ENCODE measurements around the gene TJP1. TPM values are rescaled to one million over a fixed set of nuclear protein-coding genes. Genes with fewer than 3 reads are reported as not detected.
"Not testable (repeated sequence)": the region's sequence is repeated elsewhere in the genome, so short reads cannot be mapped to it uniquely, and the experiment has no call there.

TJP1 gene
- total RNA-seq, 4 donors from 2014 or later, result 33.2 to 47.2 (median 42.9) TPM

DNA sequence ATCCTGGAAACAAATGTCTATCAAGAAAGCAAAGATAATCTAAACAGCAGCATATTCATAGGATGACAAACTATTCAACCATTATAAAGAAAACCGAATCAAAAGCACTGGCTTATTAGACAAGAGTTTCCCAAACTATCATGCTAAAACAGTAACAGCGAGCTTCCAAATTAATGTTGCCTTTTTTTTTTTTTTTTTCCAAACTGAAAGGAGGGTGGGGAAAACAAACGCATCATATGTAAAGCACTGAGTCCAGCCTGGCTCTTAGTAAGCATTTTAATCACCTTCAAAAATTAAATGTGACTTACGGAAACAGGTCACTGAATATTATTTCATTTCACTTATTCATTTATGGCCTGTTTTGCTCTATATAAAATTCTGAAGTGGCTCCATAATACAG is 2.3 kb downstream of the TJP1 start:
- H3K4me1 ChIP-seq, result peaks cover 27 to 36% of the 10 kb centered on the region in 2 donors
- H3K4me3 ChIP-seq, result peak overlapping the region; percentile 64 to 95 (median 84)
- no peaks in the 10 kb centered on the region for H3K9me3 ChIP-seq
- TF ChIP-seq, protein P1, sequence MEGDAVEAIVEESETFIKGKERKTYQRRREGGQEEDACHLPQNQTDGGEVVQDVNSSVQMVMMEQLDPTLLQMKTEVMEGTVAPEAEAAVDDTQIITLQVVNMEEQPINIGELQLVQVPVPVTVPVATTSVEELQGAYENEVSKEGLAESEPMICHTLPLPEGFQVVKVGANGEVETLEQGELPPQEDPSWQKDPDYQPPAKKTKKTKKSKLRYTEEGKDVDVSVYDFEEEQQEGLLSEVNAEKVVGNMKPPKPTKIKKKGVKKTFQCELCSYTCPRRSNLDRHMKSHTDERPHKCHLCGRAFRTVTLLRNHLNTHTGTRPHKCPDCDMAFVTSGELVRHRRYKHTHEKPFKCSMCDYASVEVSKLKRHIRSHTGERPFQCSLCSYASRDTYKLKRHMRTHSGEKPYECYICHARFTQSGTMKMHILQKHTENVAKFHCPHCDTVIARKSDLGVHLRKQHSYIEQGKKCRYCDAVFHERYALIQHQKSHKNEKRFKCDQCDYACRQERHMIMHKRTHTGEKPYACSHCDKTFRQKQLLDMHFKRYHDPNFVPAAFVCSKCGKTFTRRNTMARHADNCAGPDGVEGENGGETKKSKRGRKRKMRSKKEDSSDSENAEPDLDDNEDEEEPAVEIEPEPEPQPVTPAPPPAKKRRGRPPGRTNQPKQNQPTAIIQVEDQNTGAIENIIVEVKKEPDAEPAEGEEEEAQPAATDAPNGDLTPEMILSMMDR (IDR thresholded peaks at IDR 0.05 in 4 of 5, conservative IDR thresholded peaks at IDR 0.05 in 1 of 5), result no peak
- TF ChIP-seq POLR2A (IDR thresholded peaks at IDR 0.05), result no peak
- DNase-seq (no peak), ATAC-seq (no peak)
- intact Hi-C loops (cut with DNase I; ENCODE audit: low total_unique reads) (loop anchor here (5.0 to 10.0 kb wide), 3 partner anchors 55 to 1507 kb away; partner anchors contain the start of gene KLF13), in situ Hi-C loops (cut with MboI; ENCODE audit: low sequenced_read_pairs in 4 of 4) (no loop called here)
- peak overlapping the region; percentile 96 to 100 (median 98) for H3K27ac ChIP-seq
- H3K27me3 ChIP-seq, result no peaks in the 10 kb centered on the region
- no peaks in the 10 kb centered on the region for H3K36me3 ChIP-seq

DNA sequence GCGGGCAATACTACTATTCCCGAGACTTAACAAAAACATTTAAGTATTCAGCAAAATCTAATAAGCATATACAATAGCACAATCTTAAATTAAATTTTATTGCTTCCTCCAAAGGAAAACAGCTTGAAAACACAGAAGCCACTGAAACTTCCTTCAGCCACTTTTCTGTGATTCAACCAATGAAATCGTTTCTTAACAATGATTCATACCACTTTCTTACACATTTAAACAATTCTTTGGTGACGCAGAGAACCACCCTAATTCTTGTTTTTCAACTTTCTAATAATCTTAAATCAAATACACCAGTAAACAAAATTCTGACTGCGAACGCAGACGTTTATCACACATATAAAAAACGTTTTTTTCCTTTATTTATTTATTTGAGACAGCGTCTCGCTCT is 4.1 kb downstream of the TJP1 start:
- DNase-seq (no peak), ATAC-seq (no peak)
- Histone ChIP-seq H3K4me1 (peaks cover 39 to 50% of the 10 kb centered on the region in 2 donors), H3K36me3 (no peaks in the 10 kb centered on the region), H3K4me3 (peak overlapping the region in 1 of 4 donors; percentile 85), H3K9me3 (no peaks in the 10 kb centered on the region), H3K27me3 (no peaks in the 10 kb centered on the region), H3K27ac (peak overlapping the region in 3 of 4 donors; percentile 96 to 99 (median 97))
- no peak for TF ChIP-seq POLR2A (IDR thresholded peaks at IDR 0.05)
- TF ChIP-seq, protein P1 (IDR thresholded peaks at IDR 0.05 in 4 of 5, conservative IDR thresholded peaks at IDR 0.05 in 1 of 5), result no peak
- intact Hi-C loops (cut with DNase I; ENCODE audit: low total_unique reads), result no loop called here
- in situ Hi-C loops (cut with MboI; ENCODE audit: low sequenced_read_pairs in 4 of 4), result no loop called here

DNA sequence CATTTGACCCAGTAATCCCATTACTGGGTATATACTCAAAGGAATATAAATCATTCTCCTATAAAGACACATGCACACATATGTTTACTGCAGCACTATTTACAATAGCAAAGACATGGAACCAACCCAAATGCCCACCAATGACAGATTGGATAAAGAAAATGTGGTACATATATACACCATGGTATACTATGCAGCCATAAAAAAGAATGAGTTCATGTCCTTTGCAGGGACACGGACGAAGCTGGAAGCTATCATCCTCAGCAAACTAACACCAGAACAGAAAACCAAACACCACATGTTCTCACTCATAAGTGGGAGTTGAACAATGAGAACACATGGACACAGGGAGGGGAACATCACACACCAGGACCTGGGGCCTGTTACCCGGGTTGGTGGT is 4.8 kb downstream of the TJP1 start:
- Histone ChIP-seq H3K4me3 (peak overlapping the region in 1 of 4 donors; percentile 3), H3K27ac (peak overlapping the region in 2 of 4 donors; percentile 6 to 97), H3K4me1 (peaks cover 46 to 54% of the 10 kb centered on the region in 2 donors)
- in situ Hi-C loops (cut with MboI; ENCODE audit: low sequenced_read_pairs in 4 of 4); intact Hi-C loops (cut with DNase I; ENCODE audit: low total_unique reads); ATAC-seq; H3K9me3 ChIP-seq; DNase-seq; H3K36me3 ChIP-seq; H3K27me3 ChIP-seq: not testable (repeated sequence)

DNA sequence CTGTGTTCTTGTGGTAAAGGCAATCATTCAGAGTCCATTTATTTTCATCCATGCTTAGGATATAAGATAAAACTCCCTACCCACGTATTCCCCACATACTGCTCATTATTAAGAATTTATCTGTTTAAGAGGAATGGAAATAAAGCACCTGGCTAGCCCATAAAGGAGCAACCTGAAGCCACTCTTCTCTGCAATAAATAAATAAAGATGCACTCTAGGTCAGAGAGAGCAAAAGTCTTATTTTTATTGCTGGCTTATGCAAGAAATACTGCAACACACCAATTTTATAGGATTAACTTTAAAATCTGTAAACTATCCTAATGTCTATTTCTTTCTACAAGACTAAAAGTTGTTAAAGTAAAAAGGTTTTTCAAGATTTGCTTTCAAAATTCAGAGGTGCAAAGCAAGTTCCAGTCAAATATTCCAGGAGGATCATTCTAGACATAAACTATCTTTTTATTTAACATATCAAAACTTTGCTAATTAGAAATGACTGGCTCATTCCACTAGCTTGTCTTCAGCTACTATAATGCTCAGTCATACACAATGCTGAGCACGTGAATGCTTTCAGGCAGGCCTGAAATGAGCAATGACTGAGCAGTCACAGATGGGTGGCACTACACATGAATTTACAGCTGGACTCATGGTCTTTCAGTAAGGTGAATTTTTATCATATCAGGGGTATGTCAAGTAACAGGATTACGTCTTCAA is 7.1 kb downstream of the TJP1 start:
- ATAC-seq (peak; percentile 70 to 86), DNase-seq (peak in 1 of 2 donors; percentile 20)
- Histone ChIP-seq H3K36me3 (no peaks in the 10 kb centered on the region), H3K4me3 (no peak overlapping the region), H3K9me3 (no peaks in the 10 kb centered on the region), H3K27ac (peak overlapping the region in 2 of 4 donors; percentile 12 to 51), H3K4me1 (peaks cover 48 to 63% of the 10 kb centered on the region in 2 donors), H3K27me3 (no peaks in the 10 kb centered on the region)
- intact Hi-C loops (cut with DNase I; ENCODE audit: low total_unique reads) (no loop called here), in situ Hi-C loops (cut with MboI; ENCODE audit: low sequenced_read_pairs in 4 of 4) (no loop called here)
- TF ChIP-seq, protein P1 (IDR thresholded peaks at IDR 0.05 in 4 of 5, conservative IDR thresholded peaks at IDR 0.05 in 1 of 5), result no peak
- no peak for TF ChIP-seq POLR2A (IDR thresholded peaks at IDR 0.05)

DNA sequence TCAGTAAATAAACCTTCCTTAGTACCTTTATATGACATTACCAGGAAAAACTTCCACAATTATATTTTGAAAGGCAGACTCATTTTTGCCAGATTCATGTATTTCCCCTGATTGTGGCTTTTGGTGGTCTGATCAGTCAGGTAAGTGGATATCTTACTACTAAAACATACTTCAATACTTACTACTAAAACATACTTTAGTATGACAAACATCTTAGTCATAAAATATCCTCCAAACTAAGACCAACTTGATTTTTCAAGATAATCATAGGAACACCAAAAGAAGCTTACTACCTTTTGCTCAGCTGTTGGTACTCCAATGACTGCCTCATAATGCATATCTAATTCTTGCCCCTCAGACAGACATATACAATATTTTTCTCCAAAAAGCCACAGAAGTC is 9.3 kb downstream of the TJP1 start:
- H3K36me3 ChIP-seq, result no peaks in the 10 kb centered on the region
- H3K27ac ChIP-seq, result peak overlapping the region in 1 of 4 donors; percentile 47
- in situ Hi-C loops (cut with MboI; ENCODE audit: low sequenced_read_pairs in 4 of 4), result no loop called here
- H3K4me1 ChIP-seq, result peaks cover 37 to 65% of the 10 kb centered on the region in 2 donors
- no peaks in the 10 kb centered on the region for H3K9me3 ChIP-seq
- ATAC-seq, result no peak
- no peak overlapping the region for H3K4me3 ChIP-seq
- TF ChIP-seq, protein P1 (IDR thresholded peaks at IDR 0.05 in 4 of 5, conservative IDR thresholded peaks at IDR 0.05 in 1 of 5), result no peak
- TF ChIP-seq POLR2A (IDR thresholded peaks at IDR 0.05), result no peak
- H3K27me3 ChIP-seq, result no peaks in the 10 kb centered on the region
- DNase-seq, result no peak
- intact Hi-C loops (cut with DNase I; ENCODE audit: low total_unique reads), result no loop called here
